Pancreas (tissue), 10 donors: ENCODE data around the gene IDUA. TPM values are rescaled to one million over a fixed set of nuclear protein-coding genes. Genes with fewer than 3 reads are reported as not detected.
"Not testable (repeated sequence)": the region's sequence is repeated elsewhere in the genome, so short reads cannot be mapped to it uniquely, and the experiment has no call there.

Source experiments
- ATAC-seq, 4 donors: fragments of 200-7000 bp; cut with Tn5 transposase; one replicate each; pipeline versions ENCODE4 v1.8.0 to v1.9.1; 2020; ENCODE audit warnings: mild to moderate bottlenecking in 4 of 4, moderate library complexity in 4 of 4
- DNase-seq, 6 donors: peaks; one replicate each; pipeline ENCODE4 v3.0.0-alpha.2; 2020
- FAIRE-seq: peaks from 2 replicates; lab custom pipeline; 2012; peaks lifted over from hg19 to GRCh38; lab: Jason Lieb, UNC
- H3K27ac ChIP-seq, 4 donors: fragments of 200-600 bp; sonication (generic); 1 replicate in 3 of 4; 2 replicates in 1 of 4; pipeline versions ENCODE4 v1.5.0 to v1.8.0; 2020
- H3K27me3 ChIP-seq, 4 donors: fragments of 200-600 bp; one replicate each; pipeline ENCODE4 v1.8.0; 2021
- H3K36me3 ChIP-seq, 3 donors: fragments of 200-600 bp; sonication (generic) in 1 of 3; one replicate each; pipeline versions ENCODE4 v1.5.0 to v1.8.0; 2020 to 2021
- H3K4me1 ChIP-seq, 3 donors: fragments of 200-600 bp; one replicate each; pipeline ENCODE4 v1.8.0; 2021
- H3K4me3 ChIP-seq, 4 donors: fragments of 200-600 bp; sonication (generic) in 2 of 4; one replicate each; pipeline versions ENCODE4 v1.5.0 to v1.8.0; 2020 to 2021
- H3K9me3 ChIP-seq, 4 donors: fragments of 200-600 bp; one replicate each; pipeline ENCODE4 v1.8.0; 2021
- WGBS, 2 donors: extraction: QIAGEN DNeasy Blood & Tissue Kit; methylation state at CpG; one replicate each; pipeline ENCODE4 v1.1.7; 2013; 5-methylcytosine and 5-hydroxymethylcytosine counted together
- intact Hi-C, 3 donors: fragments of 100-400 bp; cut with DNase I; formaldehyde crosslinking; loops; one replicate each; pipeline versions ENCODE4 v1.11.1 to v1.14.2; 2022
- polyA plus RNA-seq, 2 donors: library from polyadenylated mRNA; stranded (reverse); fragments of 200-250 nt; gene quantifications; one replicate each; pipeline ENCODE4 v1.2.3, GENCODE V29; 2013
- total RNA-seq, 6 donors: library from RNA; stranded (reverse); fragmentation: NEBNext Ultra II Directional in 4 of 6; extraction: Animal tissue kit (Norgen Biotek cat#: 25700) in 4 of 6; gene quantifications; one replicate each; pipeline versions ENCODE4 v1.2.1 to v1.2.4, GENCODE V29; 2021 to 2023
- TF ChIP-seq, protein P1 (sequence below), 4 donors: fragments of 200-600 bp; sonication (generic) in 3 of 4; IDR thresholded peaks; one replicate each; pipeline versions ENCODE4 v1.5.0 to v1.8.0; 2021; ENCODE audit warnings: antibody characterized with exemption in 4 of 4
- donor health status: healthy with polysubstance abuse.
- donor health status: DM: no; HTN: no; CAD: no; lungs with moderate emphysema.
- donor health status: DM: no; HTN: no; CAD: no.
- donor health status: control.
- donor health status: control.
- donor health status: Bipolar disorder and iron deficiency.
- donor health status: DM: yes; HTN: yes; CAD: no.
- donor health status: DM: no; HTN: no; CAD: no.
- donor health status: DM: no; HTN: no; CAD: no.
- donor health status: DM: yes; HTN: yes; CAD: no.

Gene IDUA
- total and polyA plus RNA-seq, 8 donors = 17.6 to 56.9 (median 23.3) TPM

DNA sequence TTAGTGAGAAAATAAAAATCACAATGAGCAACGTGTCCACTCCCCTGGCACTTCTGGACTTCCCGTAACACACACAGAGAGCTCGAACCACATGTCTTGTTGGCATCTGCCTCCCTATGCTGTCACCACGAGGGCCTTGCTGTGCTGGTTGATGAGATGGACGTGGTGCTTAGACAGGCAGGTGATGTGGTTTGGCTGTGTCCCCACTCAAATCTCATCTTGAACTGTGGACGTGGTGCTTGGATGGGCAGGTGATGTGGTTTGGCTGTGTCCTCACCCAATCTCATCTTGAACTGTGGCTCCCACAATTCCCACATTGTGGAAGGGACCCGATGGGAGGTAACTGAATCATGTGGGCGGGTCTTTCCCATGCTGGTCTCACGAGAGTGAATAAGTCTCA is 64.6 kb downstream of the IDUA start:
- Histone ChIP-seq H3K9me3 (no peaks in the 10 kb centered on the region), H3K4me3 (no peak overlapping the region), H3K4me1 (peaks cover 0 to 11% (median 0%) of the 10 kb centered on the region in 3 donors), H3K27me3 (no peaks in the 10 kb centered on the region), H3K36me3 (no peaks in the 10 kb centered on the region), H3K27ac (no peak overlapping the region)
- intact Hi-C loops = no loop called here
- DNase-seq (peak in 2 of 6 donors; percentile 5 to 15), ATAC-seq (no peak), FAIRE-seq (no peak)
- TF ChIP-seq, protein P1, sequence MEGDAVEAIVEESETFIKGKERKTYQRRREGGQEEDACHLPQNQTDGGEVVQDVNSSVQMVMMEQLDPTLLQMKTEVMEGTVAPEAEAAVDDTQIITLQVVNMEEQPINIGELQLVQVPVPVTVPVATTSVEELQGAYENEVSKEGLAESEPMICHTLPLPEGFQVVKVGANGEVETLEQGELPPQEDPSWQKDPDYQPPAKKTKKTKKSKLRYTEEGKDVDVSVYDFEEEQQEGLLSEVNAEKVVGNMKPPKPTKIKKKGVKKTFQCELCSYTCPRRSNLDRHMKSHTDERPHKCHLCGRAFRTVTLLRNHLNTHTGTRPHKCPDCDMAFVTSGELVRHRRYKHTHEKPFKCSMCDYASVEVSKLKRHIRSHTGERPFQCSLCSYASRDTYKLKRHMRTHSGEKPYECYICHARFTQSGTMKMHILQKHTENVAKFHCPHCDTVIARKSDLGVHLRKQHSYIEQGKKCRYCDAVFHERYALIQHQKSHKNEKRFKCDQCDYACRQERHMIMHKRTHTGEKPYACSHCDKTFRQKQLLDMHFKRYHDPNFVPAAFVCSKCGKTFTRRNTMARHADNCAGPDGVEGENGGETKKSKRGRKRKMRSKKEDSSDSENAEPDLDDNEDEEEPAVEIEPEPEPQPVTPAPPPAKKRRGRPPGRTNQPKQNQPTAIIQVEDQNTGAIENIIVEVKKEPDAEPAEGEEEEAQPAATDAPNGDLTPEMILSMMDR (IDR thresholded peaks at IDR 0.05) = no peak
- WGBS, 2 donors = 71 to 76% methylated on average over 9 of the region's 9 CpGs

DNA sequence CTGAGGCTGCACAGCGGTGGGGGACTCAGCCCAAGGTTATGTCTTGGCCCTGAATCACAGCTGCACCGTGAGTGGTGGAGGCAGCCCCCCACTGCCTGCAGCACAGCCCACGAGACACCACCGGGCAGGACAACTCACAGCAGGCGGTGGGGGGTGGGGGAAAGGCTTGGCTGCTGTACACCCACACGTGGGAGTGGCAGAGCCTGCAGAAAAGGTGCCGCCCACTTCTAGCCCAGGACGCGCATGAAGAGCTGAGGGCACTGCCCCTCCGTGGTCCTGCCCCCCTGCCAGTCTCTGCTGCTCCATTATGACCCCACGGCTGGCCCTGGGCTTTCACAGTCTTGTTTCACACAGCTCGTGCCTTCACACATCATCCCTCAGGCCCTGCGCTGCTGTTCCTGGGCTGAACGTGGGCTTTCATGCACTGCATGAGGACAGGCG is 65.4 kb downstream of the IDUA start:
- ATAC-seq (no peak), FAIRE-seq (no peak), DNase-seq (peak in 3 of 6 donors; percentile 6 to 43 (median 41))
- 65 to 77% methylated on average over 15 of the region's 15 CpGs for WGBS, 2 donors
- H3K4me3 ChIP-seq = no peak overlapping the region
- H3K4me1 ChIP-seq = peaks cover 0 to 6% (median 0%) of the 10 kb centered on the region in 3 donors
- intact Hi-C loops = no loop called here
- no peaks in the 10 kb centered on the region for H3K9me3 ChIP-seq
- no peak overlapping the region for H3K27ac ChIP-seq
- H3K36me3 ChIP-seq = no peaks in the 10 kb centered on the region
- TF ChIP-seq, protein P1 (IDR thresholded peaks at IDR 0.05) = no peak
- no peaks in the 10 kb centered on the region for H3K27me3 ChIP-seq

DNA sequence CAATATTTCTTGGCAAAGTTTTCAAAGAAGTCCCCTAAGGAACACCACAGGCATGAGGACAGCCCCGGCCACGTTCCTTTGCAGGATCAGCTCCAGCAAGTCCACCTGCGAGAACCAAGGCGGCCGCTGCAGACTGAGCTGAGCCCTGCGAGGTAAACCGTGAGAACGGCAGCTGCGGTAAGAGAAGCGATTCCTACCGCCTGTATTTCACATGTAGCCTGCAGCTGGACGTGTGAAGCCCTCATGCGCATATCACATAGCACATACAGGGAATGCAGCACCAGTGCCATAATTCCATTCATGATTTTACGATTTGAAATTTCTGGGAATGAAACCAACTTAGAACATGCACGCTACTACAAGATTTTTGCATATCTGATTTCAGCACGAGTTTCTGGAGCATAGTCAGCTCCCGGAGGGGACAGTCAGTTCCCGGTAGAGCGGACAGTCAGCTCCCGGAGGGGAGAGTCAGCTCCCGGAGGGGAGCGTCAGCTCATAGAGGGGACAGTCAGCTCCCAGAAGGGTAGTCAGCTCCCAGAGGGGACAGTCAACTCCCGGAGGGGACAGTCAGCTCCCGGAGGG is 66.3 kb downstream of the IDUA start:
- TF ChIP-seq, protein P1 (IDR thresholded peaks at IDR 0.05) = no peak
- intact Hi-C loops = no loop called here
- DNase-seq (peak in 3 of 6 donors; percentile 11 to 60 (median 59)), FAIRE-seq (no peak), ATAC-seq (peak in 3 of 4 donors; percentile 15 to 46 (median 43))
- no peaks in the 10 kb centered on the region for H3K4me1 ChIP-seq
- no peaks in the 10 kb centered on the region for H3K36me3 ChIP-seq
- H3K9me3 ChIP-seq = no peaks in the 10 kb centered on the region
- no peaks in the 10 kb centered on the region for H3K27me3 ChIP-seq
- 21 to 42% methylated on average over 24 of the region's 24 CpGs for WGBS, 2 donors
- no peak overlapping the region for H3K27ac ChIP-seq
- no peak overlapping the region for H3K4me3 ChIP-seq

DNA sequence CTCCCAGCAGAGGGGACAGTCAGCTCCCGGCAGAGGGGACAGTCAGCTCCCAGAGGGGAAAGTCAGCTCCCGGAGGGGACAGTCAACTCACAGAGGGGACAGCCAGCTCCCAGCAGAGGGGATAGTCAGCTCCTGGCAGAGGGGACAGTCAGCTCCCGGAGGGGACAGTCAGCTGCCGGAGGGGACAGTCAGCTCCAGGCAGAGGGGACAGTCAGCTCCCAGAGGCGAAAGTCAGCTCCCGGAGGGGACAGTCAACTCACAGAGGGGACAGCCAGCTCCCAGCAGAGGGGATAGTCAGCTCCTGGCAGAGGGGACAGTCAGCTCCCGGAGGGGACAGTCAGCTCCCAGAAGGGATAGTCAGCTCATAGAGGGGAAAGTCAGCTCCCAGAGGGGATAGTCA is 67.0 kb downstream of the IDUA start:
- 55 to 68% methylated on average over 6 to 7 of the region's 7 CpGs for WGBS, 2 donors
- H3K4me3 ChIP-seq, H3K9me3 ChIP-seq, ATAC-seq, H3K4me1 ChIP-seq, intact Hi-C loops, H3K27ac ChIP-seq, H3K27me3 ChIP-seq, FAIRE-seq, H3K36me3 ChIP-seq: not testable (repeated sequence)
- peak in 1 of 6 donors; percentile 5 for DNase-seq

Other genes with a start within 250 kb of the IDUA start
- 1 to 10 TPM in 3 of 6 donors, under 1 TPM in 3; 0.51 to 1.8 (median 0.89) TPM for gene CPLX1, start 160.9 kb upstream of the IDUA start, total RNA-seq
- gene CPLX1, start 160.9 kb upstream of the IDUA start, polyA plus RNA-seq = 1 to 10 TPM; 6.3 to 7.7 TPM
- 10 to 100 TPM; 47.5 to 70.4 (median 59.5) TPM for gene GAK, start 54.7 kb upstream of the IDUA start, total RNA-seq
- 100 to 1,000 TPM; 178 to 226 TPM for gene GAK, start 54.7 kb upstream of the IDUA start, polyA plus RNA-seq
- 10 to 100 TPM; 10.0 to 20.2 (median 14.7) TPM for gene TMEM175, start 54.6 kb upstream of the IDUA start, total RNA-seq
- 10 to 100 TPM; 77.8 to 96.6 TPM for gene TMEM175, start 54.6 kb upstream of the IDUA start, polyA plus RNA-seq
- 10 to 100 TPM in 1 of 6 donors, 1 to 10 TPM in 5; 5.7 to 11.3 (median 7.4) TPM for gene DGKQ, start 13.5 kb upstream of the IDUA start, total RNA-seq
- 10 to 100 TPM in 1 of 2 donors, 1 to 10 TPM in 1; 10.0 to 11.7 TPM for gene DGKQ, start 13.5 kb upstream of the IDUA start, polyA plus RNA-seq
- 1 to 10 TPM in 2 of 6 donors, under 1 TPM in 4; 0.28 to 1.7 (median 0.66) TPM for gene SLC26A1, start 6.4 kb downstream of the IDUA start, total RNA-seq
- 1 to 10 TPM in 1 of 2 donors, under 1 TPM in 1; 0.45 to 1.6 TPM for gene SLC26A1, start 6.4 kb downstream of the IDUA start, polyA plus RNA-seq
- gene FGFRL1, start 24.6 kb downstream of the IDUA start, total RNA-seq = 10 to 100 TPM; 25.1 to 41.4 (median 31.1) TPM
- gene FGFRL1, start 24.6 kb downstream of the IDUA start, polyA plus RNA-seq = 10 to 100 TPM; 15.4 to 42.8 TPM
- 10 to 100 TPM; 12.0 to 28.0 (median 16.8) TPM for gene RNF212, start 126.5 kb downstream of the IDUA start, total RNA-seq
- gene RNF212, start 126.5 kb downstream of the IDUA start, polyA plus RNA-seq = 10 to 100 TPM; 19.0 to 40.3 TPM
- 10 to 100 TPM in 3 of 6 donors, 1 to 10 TPM in 3; 3.1 to 45.2 (median 8.5) TPM for gene SPON2, start 185.5 kb downstream of the IDUA start, total RNA-seq
- 10 to 100 TPM; 10.1 to 13.0 TPM for gene SPON2, start 185.5 kb downstream of the IDUA start, polyA plus RNA-seq